HepG2 (cell line): ENCODE data around the gene PSMC3IP. TPM values are rescaled to one million over a fixed set of nuclear protein-coding genes. Genes with fewer than 3 reads are reported as not detected.
A peak's percentile ranks its signal among the peaks of the same experiment; 100 is the strongest.

Source experiments
- CBFB ChIP-seq: sonication (generic); formaldehyde crosslinking; IDR thresholded peaks from 2 replicates; pipeline ENCODE4 v1.4.0; 2020; ENCODE audit warnings: missing genetic modification reagents
- CCAR2 ChIP-seq: fragments of 200-400 bp; formaldehyde crosslinking; optimal IDR thresholded peaks from 2 replicates; pipeline ENCODE3; 2018; ENCODE audit warnings: low read depth, mild to moderate bottlenecking, low read length, moderate library complexity
- FOXM1 ChIP-seq: sonication (generic); formaldehyde crosslinking; IDR thresholded peaks from 2 replicates; pipeline ENCODE4 v1.5.0; 2020; ENCODE audit warnings: missing genetic modification reagents
- HNRNPL ChIP-seq: fragments of 200-400 bp; formaldehyde crosslinking; IDR thresholded peaks from 2 replicates; pipeline ENCODE4 v1.6.1; 2017; ENCODE audit warnings: mild to moderate bottlenecking, low read depth, low read length
- JARID2 ChIP-seq: sonication (generic); formaldehyde crosslinking; IDR thresholded peaks from 2 replicates; pipeline ENCODE4 v1.8.1; 2023; ENCODE audit warnings: missing genetic modification reagents, inconsistent platforms; ENCODE audit not compliant: insufficient replicate concordance
- KAT2B ChIP-seq: fragments of 150-350 bp; IDR thresholded peaks from 2 replicates; pipeline ENCODE4 v1.6.1; 2014; ENCODE audit warnings: low read depth, low read length, borderline replicate concordance
- LCORL ChIP-seq, 2 experiments: fragments of 450-650 bp in 1 of 2; sonication (generic) in 1 of 2; formaldehyde crosslinking in 1 of 2; IDR thresholded peaks; 2 replicates each; pipeline versions ENCODE4 v1.5.0 to v1.6.1; 2017 to 2020; ENCODE audit warnings: antibody characterized with exemption in 1 of 2, missing genetic modification reagents in 1 of 2
- MEIS2 ChIP-seq: sonication (generic); formaldehyde crosslinking; IDR thresholded peaks from 2 replicates; pipeline ENCODE4 v1.9.0; 2021; ENCODE audit warnings: mild to moderate bottlenecking, missing genetic modification reagents
- MTF1 ChIP-seq: sonication (generic); formaldehyde crosslinking; IDR thresholded peaks from 2 replicates; pipeline ENCODE4 v1.5.0; 2020; ENCODE audit warnings: missing genetic modification reagents
- YEATS2 ChIP-seq: sonication (generic); formaldehyde crosslinking; IDR thresholded peaks from 2 replicates; pipeline ENCODE4 v1.4.0; 2020; ENCODE audit warnings: missing genetic modification reagents, borderline replicate concordance
- ZFP1 ChIP-seq: IDR thresholded peaks from 2 replicates; pipeline ENCODE4 v1.6.1; 2016
- ZNF235 ChIP-seq: sonication (generic); formaldehyde crosslinking; IDR thresholded peaks from 2 replicates; pipeline ENCODE4 v1.8.1; 2023; ENCODE audit warnings: mild to moderate bottlenecking, missing genetic modification reagents, borderline replicate concordance
- ZNF782 ChIP-seq: sonication (generic); formaldehyde crosslinking; IDR thresholded peaks from 2 replicates; pipeline ENCODE4 v1.4.0; 2020; ENCODE audit warnings: missing genetic modification reagents, mild to moderate bottlenecking, borderline replicate concordance
- polyA plus RNA-seq, 8 experiments: library from polyadenylated mRNA; depleted of rRNA in 3 of 8; stranded (reverse) in 7 of 8; unstranded in 1 of 8; fragments of >200 nt; fragmentation: Illumina TruSeq in 4 of 8; extraction: Trizol in 4 of 8; gene quantifications; 2 replicates each; pipeline versions ENCODE4 v1.2.1 to v1.2.3, GENCODE V29; 2011 to 2016; ENCODE audit warnings: low read depth in 4 of 8, missing spikeins in 1 of 8, mixed read lengths in 1 of 8; ENCODE audit not compliant: insufficient read depth in 1 of 8
- total RNA-seq, 5 experiments: library from RNA; depleted of rRNA; stranded (reverse); fragments of >200 nt; fragmentation: Illumina TruSeq; extraction: Trizol; gene quantifications; 2 replicates each; pipeline ENCODE4 v1.2.3, GENCODE V29; 2016; ENCODE audit warnings: low read depth in 1 of 5
- TF ChIP-seq, protein P1 (sequence below), 2 experiments: sonication (generic) in 1 of 2; formaldehyde crosslinking in 1 of 2; IDR thresholded peaks; 2 replicates each; pipeline versions ENCODE4 v1.6.1 to v1.9.0; 2014 to 2022; ENCODE audit warnings: antibody characterized with exemption in 1 of 2, borderline replicate concordance in 1 of 2, inconsistent platforms in 1 of 2, low read depth in 1 of 2, missing genetic modification reagents in 1 of 2
- TF ChIP-seq, protein P2 (sequence below): sonication (generic); formaldehyde crosslinking; IDR thresholded peaks from 2 replicates; pipeline ENCODE4 v1.4.0; 2020; ENCODE audit warnings: mild to moderate bottlenecking, missing genetic modification reagents

The PSMC3IP gene
- total and polyA plus RNA-seq, 2 of the 13 experiments (the other 11 are each of a cell fraction or from before 2014, with no cell fraction given): 6.5 to 22.4 TPM

DNA sequence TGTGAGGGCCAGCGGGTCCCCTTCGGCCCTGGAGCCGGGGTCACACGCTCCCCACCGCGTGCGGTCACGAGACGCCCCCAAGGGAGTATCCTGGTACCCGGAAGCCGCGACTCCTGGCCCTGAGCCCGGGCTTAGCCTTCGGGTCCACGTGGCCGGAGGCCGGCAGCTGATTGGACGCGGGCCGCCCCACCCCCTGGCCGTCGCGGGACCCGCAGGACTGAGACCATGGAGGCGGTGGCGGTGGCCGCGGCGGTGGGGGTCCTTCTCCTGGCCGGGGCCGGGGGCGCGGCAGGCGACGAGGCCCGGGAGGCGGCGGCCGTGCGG lies 41.5 kb downstream of the PSMC3IP start, which contains the start of gene NAGLU (continued):
- TF ChIP-seq, protein P1, sequence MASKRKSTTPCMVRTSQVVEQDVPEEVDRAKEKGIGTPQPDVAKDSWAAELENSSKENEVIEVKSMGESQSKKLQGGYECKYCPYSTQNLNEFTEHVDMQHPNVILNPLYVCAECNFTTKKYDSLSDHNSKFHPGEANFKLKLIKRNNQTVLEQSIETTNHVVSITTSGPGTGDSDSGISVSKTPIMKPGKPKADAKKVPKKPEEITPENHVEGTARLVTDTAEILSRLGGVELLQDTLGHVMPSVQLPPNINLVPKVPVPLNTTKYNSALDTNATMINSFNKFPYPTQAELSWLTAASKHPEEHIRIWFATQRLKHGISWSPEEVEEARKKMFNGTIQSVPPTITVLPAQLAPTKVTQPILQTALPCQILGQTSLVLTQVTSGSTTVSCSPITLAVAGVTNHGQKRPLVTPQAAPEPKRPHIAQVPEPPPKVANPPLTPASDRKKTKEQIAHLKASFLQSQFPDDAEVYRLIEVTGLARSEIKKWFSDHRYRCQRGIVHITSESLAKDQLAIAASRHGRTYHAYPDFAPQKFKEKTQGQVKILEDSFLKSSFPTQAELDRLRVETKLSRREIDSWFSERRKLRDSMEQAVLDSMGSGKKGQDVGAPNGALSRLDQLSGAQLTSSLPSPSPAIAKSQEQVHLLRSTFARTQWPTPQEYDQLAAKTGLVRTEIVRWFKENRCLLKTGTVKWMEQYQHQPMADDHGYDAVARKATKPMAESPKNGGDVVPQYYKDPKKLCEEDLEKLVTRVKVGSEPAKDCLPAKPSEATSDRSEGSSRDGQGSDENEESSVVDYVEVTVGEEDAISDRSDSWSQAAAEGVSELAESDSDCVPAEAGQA (IDR thresholded peaks at IDR 0.05; ENCODE audit: low read depth): 0 out of 2 replicates have a peak, but pooled peaks have one; percentile 30
- TF ChIP-seq, protein P1 (CRISPR knock-in tag; IDR thresholded peaks at IDR 0.05; ENCODE audit: borderline replicate concordance): peak; percentile 77; the same call in 1 of the 2 replicates
- no peak for TF ChIP-seq MTF1 (CRISPR knock-in tag)
- TF ChIP-seq LCORL (IDR thresholded peaks at IDR 0.05): no peak
- no peak for TF ChIP-seq LCORL (CRISPR knock-in tag; IDR thresholded peaks at IDR 0.05)
- peak; percentile 68; the same call in 1 of the 2 replicates for TF ChIP-seq YEATS2 (CRISPR knock-in tag)
- TF ChIP-seq MEIS2 (CRISPR knock-in tag): peak; percentile 76; the same call in 1 of the 2 replicates
- TF ChIP-seq CCAR2: no peak
- TF ChIP-seq, protein P2, sequence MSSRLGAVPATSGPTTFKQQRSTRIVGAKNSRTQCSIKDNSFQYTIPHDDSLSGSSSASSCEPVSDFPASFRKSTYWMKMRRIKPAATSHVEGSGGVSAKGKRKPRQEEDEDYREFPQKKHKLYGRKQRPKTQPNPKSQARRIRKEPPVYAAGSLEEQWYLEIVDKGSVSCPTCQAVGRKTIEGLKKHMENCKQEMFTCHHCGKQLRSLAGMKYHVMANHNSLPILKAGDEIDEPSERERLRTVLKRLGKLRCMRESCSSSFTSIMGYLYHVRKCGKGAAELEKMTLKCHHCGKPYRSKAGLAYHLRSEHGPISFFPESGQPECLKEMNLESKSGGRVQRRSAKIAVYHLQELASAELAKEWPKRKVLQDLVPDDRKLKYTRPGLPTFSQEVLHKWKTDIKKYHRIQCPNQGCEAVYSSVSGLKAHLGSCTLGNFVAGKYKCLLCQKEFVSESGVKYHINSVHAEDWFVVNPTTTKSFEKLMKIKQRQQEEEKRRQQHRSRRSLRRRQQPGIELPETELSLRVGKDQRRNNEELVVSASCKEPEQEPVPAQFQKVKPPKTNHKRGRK (CRISPR knock-in tag): no peak
- TF ChIP-seq JARID2: no peak
- TF ChIP-seq FOXM1 (CRISPR knock-in tag): no peak
- no peak for TF ChIP-seq ZNF782 (CRISPR knock-in tag)
- TF ChIP-seq CBFB (CRISPR knock-in tag): peak; percentile 46; the same call in 1 of the 2 replicates
- no peak for TF ChIP-seq ZFP1 (CRISPR knock-in tag)
- TF ChIP-seq HNRNPL: no peak
- TF ChIP-seq KAT2B: no peak
- TF ChIP-seq ZNF235: no peak; the same call in 1 of the 2 replicates
